ENCODE data around the gene GLB1L3. TPM values are rescaled to one million over a fixed set of nuclear protein-coding genes. Genes with fewer than 3 reads are reported as not detected.
A peak's percentile ranks its signal among the peaks of the same experiment; 100 is the strongest.

The GLB1L3 gene
- total RNA-seq, 2 donors from 2014 or later, result 2.3 to 7.1 TPM

GRCh38 chr11:134363161-134363560 is 87.0 kb downstream of the GLB1L3 start:
- no peak overlapping the region for H3K27ac Mint-ChIP-seq
- Histone ChIP-seq H3K36me3 (ENCODE audit: control insufficient read depth, insufficient read depth, low read length) (no peaks in the 10 kb centered on the region), H3K4me3 (ENCODE audit: low read length) (no peak overlapping the region), H3K9ac (ENCODE audit: extremely low read depth, low read length, poor library complexity, severe bottlenecking) (no peak overlapping the region), H3K4me1 (ENCODE audit: control insufficient read depth, insufficient read depth, low read length) (no peaks in the 10 kb centered on the region), H3K27me3 (ENCODE audit: control insufficient read depth, insufficient read depth, low read length, poor library complexity, severe bottlenecking) (no peaks in the 10 kb centered on the region), H3K27ac (ENCODE audit: low read depth, low read length) (no peak overlapping the region), H3K9me3 (ENCODE audit: control insufficient read depth, low read length) (no peaks in the 10 kb centered on the region)
- H3K4me3 Mint-ChIP-seq, result no peak overlapping the region
- DNase-seq, result peak; percentile 30
- H3K36me3 Mint-ChIP-seq (ENCODE audit: low read depth), result no peaks in the 10 kb centered on the region
- no peaks in the 10 kb centered on the region for H3K9me3 Mint-ChIP-seq
- 92 to 100% methylated on average over 6 to 9 of the region's 9 CpGs for WGBS, 2 experiments (ENCODE audit: insufficient coverage in 1 of 2, insufficient read length in 1 of 2)
- no peak for TF ChIP-seq CTCF (conservative IDR thresholded peaks at IDR 0.05)
- H3K27me3 Mint-ChIP-seq (ENCODE audit: insufficient read depth), result peaks cover 6% of the 10 kb centered on the region
- peaks cover 1% of the 10 kb centered on the region for H3K4me1 Mint-ChIP-seq

GRCh38 chr11:134363592-134363991 is 87.4 kb downstream of the GLB1L3 start:
- peaks cover 1% of the 10 kb centered on the region for H3K4me1 Mint-ChIP-seq
- Histone ChIP-seq H3K36me3 (ENCODE audit: control insufficient read depth, insufficient read depth, low read length) (no peaks in the 10 kb centered on the region), H3K4me3 (ENCODE audit: low read length) (no peak overlapping the region), H3K4me1 (ENCODE audit: control insufficient read depth, insufficient read depth, low read length) (no peaks in the 10 kb centered on the region), H3K9ac (ENCODE audit: extremely low read depth, low read length, poor library complexity, severe bottlenecking) (no peak overlapping the region), H3K27me3 (ENCODE audit: control insufficient read depth, insufficient read depth, low read length, poor library complexity, severe bottlenecking) (no peaks in the 10 kb centered on the region), H3K27ac (ENCODE audit: low read depth, low read length) (no peak overlapping the region), H3K9me3 (ENCODE audit: control insufficient read depth, low read length) (no peaks in the 10 kb centered on the region)
- H3K9me3 Mint-ChIP-seq, result no peaks in the 10 kb centered on the region
- no peak overlapping the region for H3K4me3 Mint-ChIP-seq
- H3K36me3 Mint-ChIP-seq (ENCODE audit: low read depth), result no peaks in the 10 kb centered on the region
- H3K27ac Mint-ChIP-seq, result no peak overlapping the region
- 95% methylated on average over 7 of the region's 7 CpGs for WGBS, 2 experiments (ENCODE audit: insufficient coverage in 1 of 2, insufficient read length in 1 of 2)
- TF ChIP-seq CTCF (conservative IDR thresholded peaks at IDR 0.05), result no peak
- peaks cover 6% of the 10 kb centered on the region for H3K27me3 Mint-ChIP-seq (ENCODE audit: insufficient read depth)
- peak; percentile 20 for DNase-seq

- no peak overlapping the region for H3K4me3 Mint-ChIP-seq
- H3K27me3 Mint-ChIP-seq (ENCODE audit: insufficient read depth), result peaks cover 6% of the 10 kb centered on the region
- no peak overlapping the region for H3K9ac ChIP-seq (ENCODE audit: extremely low read depth, low read length, poor library complexity, severe bottlenecking)
- H3K4me1 Mint-ChIP-seq, result peaks cover 1% of the 10 kb centered on the region
- WGBS, 2 experiments (ENCODE audit: insufficient coverage in 1 of 2, insufficient read length in 1 of 2), result 92 to 98% methylated on average over 5 to 9 of the region's 9 CpGs
- H3K27ac Mint-ChIP-seq, result no peak overlapping the region
- no peaks in the 10 kb centered on the region for H3K9me3 ChIP-seq (ENCODE audit: control insufficient read depth, low read length)
- H3K27me3 ChIP-seq (ENCODE audit: control insufficient read depth, insufficient read depth, low read length, poor library complexity, severe bottlenecking), result no peaks in the 10 kb centered on the region
- no peaks in the 10 kb centered on the region for H3K9me3 Mint-ChIP-seq
- no peak overlapping the region for H3K4me3 ChIP-seq (ENCODE audit: low read length)
- H3K36me3 ChIP-seq (ENCODE audit: control insufficient read depth, insufficient read depth, low read length), result no peaks in the 10 kb centered on the region
- H3K27ac ChIP-seq (ENCODE audit: low read depth, low read length), result no peak overlapping the region
- peak; percentile 24 for DNase-seq
- no peaks in the 10 kb centered on the region for H3K36me3 Mint-ChIP-seq (ENCODE audit: low read depth)
- H3K4me1 ChIP-seq (ENCODE audit: control insufficient read depth, insufficient read depth, low read length), result no peaks in the 10 kb centered on the region
- TF ChIP-seq CTCF (conservative IDR thresholded peaks at IDR 0.05), result no peak
These were observed 88.1 kb downstream of the GLB1L3 start for GRCh38 chr11:134364261-134364660.

All from endodermal cell (in vitro differentiated cells).